C4-2B (cell line): ENCODE data around the gene CADM1.

Source experiments
- H3K27ac ChIP-seq: fragments of 450-650 bp; 2 replicates; pipeline ENCODE4 v1.5.1; 2017
- CTCF ChIP-seq: fragments of 450-650 bp; conservative IDR thresholded peaks from 2 replicates; pipeline ENCODE4 v1.5.1; 2017; ENCODE audit warnings: mild to moderate bottlenecking
- ZFX ChIP-seq: fragments of 450-650 bp; IDR thresholded peaks from 2 replicates; pipeline ENCODE4 v1.6.1; 2017

Gene CADM1

GRCh38 chr11:115179636-115180035, 324.6 kb downstream of the CADM1 start:
- no peak for TF ChIP-seq ZFX
- no peak for TF ChIP-seq CTCF

GRCh38 chr11:115178705-115179104, 325.5 kb downstream of the CADM1 start:
- TF ChIP-seq ZFX (no peak), CTCF (no peak)
- H3K27ac ChIP-seq: no peak overlapping the region

More at GRCh38 chr11:115179636-115180035, 324.6 kb downstream of the CADM1 start:
- no peak overlapping the region for H3K27ac ChIP-seq

GRCh38 chr11:115173136-115173535, 331.1 kb downstream of the CADM1 start:
- no peak overlapping the region for H3K27ac ChIP-seq
- TF ChIP-seq CTCF (no peak), ZFX (no peak)

GRCh38 chr11:115170133-115170815, 333.9 kb downstream of the CADM1 start:
- no peak overlapping the region for H3K27ac ChIP-seq
- TF ChIP-seq CTCF: peak; percentile 88
- TF ChIP-seq ZFX: no peak

GRCh38 chr11:115169251-115169650, 335.0 kb downstream of the CADM1 start:
- H3K27ac ChIP-seq: no peak overlapping the region
- TF ChIP-seq ZFX (no peak), CTCF (no peak)

- H3K27ac ChIP-seq: no peak overlapping the region
- TF ChIP-seq CTCF (no peak), ZFX (no peak)
Measured at GRCh38 chr11:115168686-115169085, 335.5 kb downstream of the CADM1 start.

GRCh38 chr11:115168229-115168671, 336.0 kb downstream of the CADM1 start:
- no peak overlapping the region for H3K27ac ChIP-seq
- TF ChIP-seq ZFX (no peak), CTCF (no peak)
